ENCODE measurements around the gene MYRF. TPM values are rescaled to one million over a fixed set of nuclear protein-coding genes. Genes with fewer than 3 reads are reported as not detected.

Gene MYRF
- total RNA-seq, 3 donors from 2014 or later (not counting 1 experiment from before 2014, with no cell fraction given), result 4.9 to 15.3 (median 7.3) TPM

- ATAC-seq, result no peak
- no peaks in the 10 kb centered on the region for H3K36me3 ChIP-seq (ENCODE audit: control insufficient read depth, insufficient read depth, low read length)
- H3K36me3 Mint-ChIP-seq, result no peaks in the 10 kb centered on the region
These were observed 24.1 kb upstream of the MYRF start for GRCh38 chr11:61728066-61728939.

DNA sequence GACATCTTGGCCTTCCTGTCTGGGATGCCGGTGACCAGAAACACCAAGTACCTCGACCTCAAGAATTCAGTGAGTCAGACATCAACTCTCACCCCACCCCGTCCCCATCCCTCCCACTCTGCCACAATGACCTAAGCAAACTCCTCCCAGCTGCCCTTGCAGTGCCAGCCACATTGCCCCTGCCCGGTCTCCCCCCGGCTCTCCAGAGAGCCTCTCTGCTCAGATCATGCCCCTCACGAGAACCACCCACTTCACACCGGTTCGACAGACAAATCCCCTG is 23.6 kb upstream of the MYRF start:
- no peaks in the 10 kb centered on the region for H3K27me3 ChIP-seq (ENCODE audit: control insufficient read depth, insufficient read depth, low read length)
- DNase-seq, result no peak
- H3K27me3 Mint-ChIP-seq (ENCODE audit: low read depth in 2 of 2), result peaks cover 5 to 8% of the 10 kb centered on the region in 2 donors
- intact Hi-C loops (cut with micrococcal nuclease), result no loop called here
- H3K27ac ChIP-seq (ENCODE audit: low read length), result no peak overlapping the region
- H3K4me3 Mint-ChIP-seq, result no peak overlapping the region
- 73% methylated on average over 8 of the region's 8 CpGs for WGBS (ENCODE audit: insufficient coverage)
- peaks cover 7 to 11% of the 10 kb centered on the region in 2 donors for H3K4me1 Mint-ChIP-seq
- H3K9me3 ChIP-seq (ENCODE audit: control insufficient read depth, insufficient read depth, low read length), result no peaks in the 10 kb centered on the region
- H3K4me1 ChIP-seq (ENCODE audit: control insufficient read depth, insufficient read depth, low read length), result peaks cover 7% of the 10 kb centered on the region
- TF ChIP-seq, protein P1, sequence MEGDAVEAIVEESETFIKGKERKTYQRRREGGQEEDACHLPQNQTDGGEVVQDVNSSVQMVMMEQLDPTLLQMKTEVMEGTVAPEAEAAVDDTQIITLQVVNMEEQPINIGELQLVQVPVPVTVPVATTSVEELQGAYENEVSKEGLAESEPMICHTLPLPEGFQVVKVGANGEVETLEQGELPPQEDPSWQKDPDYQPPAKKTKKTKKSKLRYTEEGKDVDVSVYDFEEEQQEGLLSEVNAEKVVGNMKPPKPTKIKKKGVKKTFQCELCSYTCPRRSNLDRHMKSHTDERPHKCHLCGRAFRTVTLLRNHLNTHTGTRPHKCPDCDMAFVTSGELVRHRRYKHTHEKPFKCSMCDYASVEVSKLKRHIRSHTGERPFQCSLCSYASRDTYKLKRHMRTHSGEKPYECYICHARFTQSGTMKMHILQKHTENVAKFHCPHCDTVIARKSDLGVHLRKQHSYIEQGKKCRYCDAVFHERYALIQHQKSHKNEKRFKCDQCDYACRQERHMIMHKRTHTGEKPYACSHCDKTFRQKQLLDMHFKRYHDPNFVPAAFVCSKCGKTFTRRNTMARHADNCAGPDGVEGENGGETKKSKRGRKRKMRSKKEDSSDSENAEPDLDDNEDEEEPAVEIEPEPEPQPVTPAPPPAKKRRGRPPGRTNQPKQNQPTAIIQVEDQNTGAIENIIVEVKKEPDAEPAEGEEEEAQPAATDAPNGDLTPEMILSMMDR (IDR thresholded peaks at IDR 0.05), result no peak
- no peaks in the 10 kb centered on the region for H3K36me3 Mint-ChIP-seq
- no peaks in the 10 kb centered on the region for H3K36me3 ChIP-seq (ENCODE audit: control insufficient read depth, insufficient read depth, low read length)
- H3K27ac Mint-ChIP-seq, result no peak overlapping the region
- no peaks in the 10 kb centered on the region for H3K9me3 Mint-ChIP-seq
- ATAC-seq, result no peak
- no peak overlapping the region for H3K4me3 ChIP-seq (ENCODE audit: low read length)

More at GRCh38 chr11:61728066-61728939, 24.1 kb upstream of the MYRF start:
- Mint-ChIP-seq H3K27me3 (ENCODE audit: low read depth in 2 of 2) (peaks cover 2 to 6% of the 10 kb centered on the region in 2 donors), H3K9me3 (no peaks in the 10 kb centered on the region), H3K4me1 (peaks cover 3 to 7% of the 10 kb centered on the region in 2 donors), H3K27ac (no peak overlapping the region), H3K4me3 (no peak overlapping the region)
- no peak for DNase-seq
- Histone ChIP-seq H3K4me1 (ENCODE audit: control insufficient read depth, insufficient read depth, low read length) (peaks cover 3% of the 10 kb centered on the region), H3K27ac (ENCODE audit: low read length) (no peak overlapping the region), H3K27me3 (ENCODE audit: control insufficient read depth, insufficient read depth, low read length) (no peaks in the 10 kb centered on the region), H3K4me3 (ENCODE audit: low read length) (no peak overlapping the region), H3K9me3 (ENCODE audit: control insufficient read depth, insufficient read depth, low read length) (no peaks in the 10 kb centered on the region)
- WGBS (ENCODE audit: insufficient coverage), result 86% methylated on average over 32 of the region's 33 CpGs
- intact Hi-C loops (cut with micrococcal nuclease), result no loop called here
- TF ChIP-seq, protein P1 (IDR thresholded peaks at IDR 0.05), result no peak

GRCh38 chr11:61730240-61730994 is 22.0 kb upstream of the MYRF start:
- no peak for ATAC-seq
- H3K36me3 ChIP-seq (ENCODE audit: control insufficient read depth, insufficient read depth, low read length), result no peaks in the 10 kb centered on the region
- peaks cover 5 to 8% of the 10 kb centered on the region in 2 donors for H3K27me3 Mint-ChIP-seq (ENCODE audit: low read depth in 2 of 2)

More at GRCh38 chr11:61730240-61730994, 22.0 kb upstream of the MYRF start:
- DNase-seq, result no peak
- H3K27ac ChIP-seq (ENCODE audit: low read length), result no peak overlapping the region
- intact Hi-C loops (cut with micrococcal nuclease), result loop anchor here (5.0 kb wide), 1 partner anchor 253 kb away; no protein-coding TSS in a partner anchor
- Mint-ChIP-seq H3K36me3 (no peaks in the 10 kb centered on the region), H3K4me1 (peaks cover 7 to 11% of the 10 kb centered on the region in 2 donors), H3K27ac (no peak overlapping the region), H3K4me3 (no peak overlapping the region), H3K9me3 (no peaks in the 10 kb centered on the region)
- 84% methylated on average over 13 of the region's 13 CpGs for WGBS (ENCODE audit: insufficient coverage)
- TF ChIP-seq, protein P1 (IDR thresholded peaks at IDR 0.05), result no peak
- H3K27me3 ChIP-seq (ENCODE audit: control insufficient read depth, insufficient read depth, low read length), result no peaks in the 10 kb centered on the region
- H3K9me3 ChIP-seq (ENCODE audit: control insufficient read depth, insufficient read depth, low read length), result no peaks in the 10 kb centered on the region
- no peak overlapping the region for H3K4me3 ChIP-seq (ENCODE audit: low read length)
- peaks cover 7% of the 10 kb centered on the region for H3K4me1 ChIP-seq (ENCODE audit: control insufficient read depth, insufficient read depth, low read length)
